ENCODE measurements around the gene FAM20A.
"Not testable (repeated sequence)": the region's sequence is repeated elsewhere in the genome, so short reads cannot be mapped to it uniquely, and the experiment has no call there.

FAM20A gene

GRCh38 chr17:68589086-68589485 lies 12.1 kb downstream of the FAM20A start:
- no peak for DNase-seq (ENCODE audit: low read depth in 2 of 2)

- DNase-seq (ENCODE audit: low read depth in 2 of 2): no peak
Observed at GRCh38 chr17:68588362-68588761, 12.8 kb downstream of the FAM20A start.

DNA sequence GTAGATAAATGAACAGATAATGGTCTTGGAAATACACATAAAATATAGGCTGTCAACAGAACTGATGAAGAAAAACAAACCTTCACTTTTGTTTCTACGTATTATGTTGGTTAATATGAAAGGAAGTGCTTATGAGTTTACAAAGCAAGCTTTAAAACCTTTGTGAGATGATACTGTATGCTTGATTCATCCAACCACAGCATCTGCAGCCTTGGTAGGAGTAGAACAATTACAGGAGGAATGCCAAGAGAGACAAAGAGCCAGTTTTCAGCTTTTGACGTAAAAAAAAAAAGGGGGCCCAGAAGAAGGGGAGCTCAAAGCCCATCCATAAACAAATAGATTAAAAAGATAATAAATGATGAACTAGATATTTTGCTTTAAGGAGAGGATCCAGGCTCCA lies 13.3 kb downstream of the FAM20A start:
- DNase-seq (ENCODE audit: low read depth in 2 of 2): no peak

DNA sequence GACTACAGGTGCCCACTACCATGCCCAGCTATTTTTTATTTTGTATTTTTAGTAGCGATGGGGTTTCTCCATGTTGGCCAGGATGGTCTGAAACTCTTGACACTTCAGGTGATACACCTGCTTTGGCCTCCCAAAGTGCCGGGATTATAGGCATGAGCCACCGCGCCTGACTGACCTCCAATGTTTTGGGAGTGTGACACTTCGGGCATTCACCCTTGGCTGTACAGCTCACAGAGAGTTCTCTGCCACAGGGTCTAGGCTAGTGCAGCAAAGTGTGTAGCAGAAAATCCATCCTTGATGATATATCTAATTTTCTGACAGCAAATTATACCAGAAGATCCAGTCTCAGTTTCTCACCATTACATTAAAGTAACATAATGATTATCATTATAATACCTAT lies 14.1 kb downstream of the FAM20A start:
- DNase-seq (ENCODE audit: low read depth in 2 of 2): no peak

DNA sequence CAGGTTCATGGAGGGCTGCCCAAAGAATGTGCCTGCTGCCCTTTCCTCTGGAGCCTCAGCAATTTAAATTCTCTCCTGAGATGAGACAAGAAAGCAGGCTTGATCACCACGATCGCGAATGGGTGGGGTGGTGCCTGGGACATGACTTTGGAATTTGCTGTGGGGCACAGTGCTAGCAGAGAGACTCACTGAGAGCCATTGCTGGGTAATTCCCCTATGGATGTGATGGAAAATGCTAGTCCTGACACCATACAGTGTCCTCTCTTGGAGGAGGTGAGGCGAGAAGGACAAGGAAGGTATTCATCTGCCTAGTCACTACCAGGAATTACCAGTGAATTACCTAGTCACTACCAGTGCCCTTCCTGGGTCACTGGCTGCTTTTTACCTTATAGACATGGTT lies 15.5 kb downstream of the FAM20A start:
- DNase-seq (ENCODE audit: low read depth in 2 of 2): no peak

DNA sequence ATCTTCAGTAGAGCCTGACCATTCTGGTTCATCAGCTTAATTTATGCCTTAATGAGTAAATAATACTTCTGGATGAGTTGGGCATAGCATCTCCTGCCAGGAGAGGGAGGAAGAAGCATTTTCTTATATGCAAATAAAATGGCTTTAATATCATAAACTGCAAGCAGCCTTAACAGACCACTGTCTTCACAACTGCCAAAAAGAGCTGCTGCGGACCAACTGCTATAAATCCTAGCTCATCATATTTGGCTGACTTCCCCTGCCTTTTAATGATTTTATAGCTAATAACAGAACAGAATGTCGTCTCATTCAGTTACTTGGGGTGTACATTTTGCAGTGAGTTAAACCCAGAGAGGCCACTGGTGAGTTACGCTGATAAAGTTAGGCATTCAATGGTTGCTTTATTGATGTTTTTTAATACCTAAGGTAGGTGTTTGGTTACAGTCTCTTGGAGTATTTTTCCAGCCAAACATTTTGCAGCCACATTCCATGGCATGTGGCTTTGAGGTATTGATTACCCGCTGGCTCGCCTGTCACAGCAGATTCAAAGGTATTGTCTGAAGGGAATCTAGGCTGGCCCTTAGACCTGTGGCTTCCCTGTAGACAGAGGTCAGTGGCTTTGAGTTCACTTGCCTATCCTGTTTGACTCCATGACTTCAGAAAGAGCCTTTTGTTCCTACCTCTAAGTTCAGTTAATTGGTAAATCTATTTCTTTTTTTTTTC lies 16.4 kb downstream of the FAM20A start:
- no peak for DNase-seq (ENCODE audit: low read depth in 2 of 2)

DNA sequence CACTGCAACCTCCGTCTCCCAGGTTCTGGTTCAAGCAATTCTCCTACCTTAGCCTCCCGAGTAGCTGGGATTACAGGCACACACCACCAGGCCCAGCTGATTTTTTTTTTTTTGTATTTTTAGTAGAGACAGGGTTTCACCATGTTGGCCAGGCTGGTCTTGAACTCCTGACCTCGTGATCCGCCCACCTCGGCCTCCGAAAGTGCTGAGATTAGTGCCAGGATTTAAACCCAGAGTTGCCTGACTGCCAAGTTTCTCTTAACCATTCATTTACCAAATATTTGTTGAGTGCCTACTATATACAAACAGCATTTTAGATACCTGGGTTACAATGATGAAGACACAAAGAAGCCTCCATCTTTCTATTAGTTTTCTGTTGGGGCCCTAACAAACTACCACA lies 18.3 kb downstream of the FAM20A start:
- DNase-seq (ENCODE audit: low read depth in 2 of 2): not testable (repeated sequence)

DNA sequence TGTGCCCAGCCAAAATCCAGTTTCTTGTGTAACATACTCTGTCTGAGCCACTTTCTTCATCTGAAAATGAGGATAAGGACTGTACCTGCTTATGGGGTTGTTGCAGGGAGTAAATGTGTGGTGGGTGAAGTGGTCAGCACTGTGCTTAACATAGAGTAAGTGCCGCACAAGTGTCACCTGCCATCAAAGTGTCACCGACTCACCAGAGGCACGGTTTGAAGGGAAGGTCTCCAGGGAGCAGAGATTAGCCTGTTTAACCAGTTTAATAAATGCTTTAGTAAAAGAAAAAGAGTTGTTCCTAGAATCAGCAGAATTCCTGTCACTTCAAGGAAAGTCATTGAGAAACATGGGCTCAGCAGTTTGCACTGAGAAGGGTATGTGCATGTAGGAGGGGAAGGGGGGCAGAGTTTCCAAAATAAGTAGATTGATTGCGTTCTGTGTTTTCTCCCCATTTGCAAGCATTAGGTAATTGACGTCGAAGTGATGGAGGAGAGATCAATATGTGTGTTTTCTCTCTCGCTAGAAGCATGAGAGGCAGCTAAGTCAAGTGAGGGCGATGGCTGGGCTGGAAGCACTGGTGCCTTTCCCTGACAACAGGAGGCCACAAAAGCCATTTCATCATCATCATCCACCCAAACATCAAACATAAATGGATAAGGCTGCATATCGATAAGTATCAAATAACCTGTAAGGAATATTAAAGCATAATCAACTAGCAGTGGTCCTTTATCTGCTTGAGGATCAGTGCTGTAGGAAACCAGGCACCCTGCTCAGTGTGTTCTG lies 19.1 kb downstream of the FAM20A start:
- no peak for DNase-seq (ENCODE audit: low read depth in 2 of 2)

DNA sequence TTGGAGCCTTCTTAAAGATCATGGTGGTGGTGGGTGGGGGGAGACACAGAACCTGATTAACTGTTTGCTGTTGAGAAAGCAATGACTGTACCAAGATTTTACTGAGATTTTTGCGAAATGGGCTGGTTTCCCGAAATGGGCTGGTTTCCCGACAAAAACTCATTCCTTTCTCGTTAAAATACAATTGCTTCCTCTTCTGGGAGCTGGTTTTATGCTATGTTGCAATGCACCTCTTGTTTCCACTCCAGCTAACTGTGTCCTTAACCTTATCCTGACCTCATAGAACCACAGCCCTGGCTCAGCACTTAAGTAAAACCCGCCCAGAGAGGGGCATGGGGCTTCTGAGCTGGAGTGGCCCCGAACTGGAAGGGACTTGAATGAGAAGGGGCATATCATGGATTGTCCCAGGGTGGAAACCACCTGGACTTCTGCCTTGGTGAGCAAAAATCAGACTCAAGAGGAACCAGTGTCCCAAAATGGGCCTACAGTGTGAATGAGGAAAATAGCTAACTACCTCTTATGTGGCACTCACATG lies 20.9 kb downstream of the FAM20A start:
- no peak for DNase-seq (ENCODE audit: low read depth in 2 of 2)

GRCh38 chr17:68579194-68579927 lies 21.8 kb downstream of the FAM20A start:
- DNase-seq (ENCODE audit: low read depth in 2 of 2): no peak

GRCh38 chr17:68578236-68578635 lies 22.9 kb downstream of the FAM20A start:
- no peak for DNase-seq (ENCODE audit: low read depth in 2 of 2)

- DNase-seq (ENCODE audit: low read depth in 2 of 2): no peak
Observed at GRCh38 chr17:68577497-68577821, 23.7 kb downstream of the FAM20A start.

- DNase-seq (ENCODE audit: low read depth in 2 of 2): no peak
Observed at GRCh38 chr17:68576811-68577496, 24.2 kb downstream of the FAM20A start.

DNA sequence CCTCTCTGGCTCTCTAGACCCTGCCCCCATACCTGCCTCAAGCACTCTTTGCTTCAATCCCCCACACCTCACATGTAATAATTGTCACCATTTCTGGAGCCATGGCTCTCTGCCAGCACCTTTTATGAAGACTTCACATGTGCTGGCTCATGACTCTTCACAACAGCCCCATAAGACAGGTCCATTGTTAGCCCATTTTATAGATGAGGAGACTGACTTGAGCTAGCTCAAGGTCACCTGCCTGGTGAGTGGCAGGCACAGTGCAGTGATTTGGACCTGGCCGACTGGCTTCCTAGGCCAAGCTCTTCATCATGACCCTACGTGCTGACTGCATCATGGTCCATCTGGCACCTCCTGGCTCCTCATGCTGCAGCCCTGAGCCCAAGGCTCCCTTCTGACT lies 25.0 kb downstream of the FAM20A start:
- DNase-seq (ENCODE audit: low read depth in 2 of 2): no peak

- no peak for DNase-seq (ENCODE audit: low read depth in 2 of 2)
Observed at GRCh38 chr17:68573338-68573737, 27.8 kb downstream of the FAM20A start.

GRCh38 chr17:68572138-68572842 lies 28.9 kb downstream of the FAM20A start:
- DNase-seq (ENCODE audit: low read depth in 2 of 2): no peak

DNA sequence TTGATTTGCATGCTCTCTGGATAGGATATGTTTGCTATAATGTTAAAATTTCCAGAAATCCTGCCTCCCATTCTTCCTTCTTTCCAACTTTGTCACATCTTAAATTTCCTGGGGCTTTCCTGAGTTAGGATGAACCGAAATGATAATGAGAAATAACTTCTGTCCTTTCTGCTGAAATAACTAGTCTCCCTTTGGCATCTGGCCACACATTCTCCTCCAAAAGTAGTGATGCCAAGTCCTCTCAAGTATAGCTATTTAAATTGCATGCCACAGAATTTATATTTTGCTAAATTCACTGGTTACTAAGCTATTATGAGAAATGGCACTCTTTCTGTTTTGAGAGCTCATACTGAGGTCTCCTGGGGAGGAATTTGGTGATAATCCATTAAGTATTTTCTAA lies 30.6 kb downstream of the FAM20A start:
- no peak for DNase-seq (ENCODE audit: low read depth in 2 of 2)

- no peak for DNase-seq (ENCODE audit: low read depth in 2 of 2)
Observed at GRCh38 chr17:68569346-68569745, 31.8 kb downstream of the FAM20A start.

- no peak for DNase-seq (ENCODE audit: low read depth in 2 of 2)
Observed at GRCh38 chr17:68568581-68568980, 32.6 kb downstream of the FAM20A start.

GRCh38 chr17:68567581-68567980 lies 33.6 kb downstream of the FAM20A start:
- DNase-seq (ENCODE audit: low read depth in 2 of 2): no peak

GRCh38 chr17:68567035-68567434 lies 34.1 kb downstream of the FAM20A start:
- DNase-seq (ENCODE audit: low read depth in 2 of 2): no peak

DNA sequence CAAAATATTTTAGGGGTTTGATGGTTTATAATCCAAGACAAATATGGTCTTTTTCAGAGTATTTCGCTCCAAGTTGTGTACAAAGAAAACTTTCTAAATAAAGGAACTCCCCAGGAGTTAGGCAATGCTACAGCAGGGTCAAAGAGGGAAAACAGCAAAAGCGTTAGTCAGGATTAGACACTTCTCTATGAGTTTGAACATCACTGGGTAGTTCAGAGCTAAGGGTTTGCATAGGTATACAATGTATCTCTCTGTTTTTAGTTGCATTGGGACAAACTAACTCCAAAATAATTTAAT lies 34.8 kb downstream of the FAM20A start:
- no peak for DNase-seq (ENCODE audit: low read depth in 2 of 2)
